DMS79 treated with DMSO at 0.1 percent for 48 hours (cell line): ENCODE data around the gene RAB4A.

Experiments used
- DNase-seq: peaks from one replicate; lab custom pipeline; 2025; lab: John Stamatoyannopoulos, UW

Gene RAB4A

GRCh38 chr1:229270547-229271447 is at the start of gene RAB4A:
TSS of gene RAB4A (plus strand) at chr1:229271111. CDS start at chr1:229271340, 229 bp downstream.
- DNase-seq: peak; percentile 29

- no peak for DNase-seq
Measured at GRCh38 chr1:229222081-229222480, 48.8 kb upstream of the RAB4A start.

GRCh38 chr1:229223498-229223897 is 47.4 kb upstream of the RAB4A start:
- DNase-seq: no peak

GRCh38 chr1:229224308-229224707 is 46.6 kb upstream of the RAB4A start:
- DNase-seq: no peak

GRCh38 chr1:229225331-229225782 is 45.6 kb upstream of the RAB4A start:
- peak; percentile 50 for DNase-seq

- DNase-seq: no peak
Measured at GRCh38 chr1:229226796-229227195, 44.1 kb upstream of the RAB4A start.

GRCh38 chr1:229227298-229227919 is 43.5 kb upstream of the RAB4A start:
- peak; percentile 89 for DNase-seq

GRCh38 chr1:229228522-229228921 is 42.4 kb upstream of the RAB4A start:
- no peak for DNase-seq

- no peak for DNase-seq
Measured at GRCh38 chr1:229229137-229229720, 41.7 kb upstream of the RAB4A start.

GRCh38 chr1:229229721-229230139 is 41.2 kb upstream of the RAB4A start:
- DNase-seq: no peak

GRCh38 chr1:229230140-229230892 is 40.6 kb upstream of the RAB4A start:
- no peak for DNase-seq

- DNase-seq: peak; percentile 16
Measured at GRCh38 chr1:229230893-229231753, 39.8 kb upstream of the RAB4A start.

- no peak for DNase-seq
Measured at GRCh38 chr1:229231754-229232119, 39.2 kb upstream of the RAB4A start.

- no peak for DNase-seq
Measured at GRCh38 chr1:229234870-229235472, 35.9 kb upstream of the RAB4A start.

GRCh38 chr1:229237320-229237719 is 33.6 kb upstream of the RAB4A start:
- DNase-seq: no peak

- no peak for DNase-seq
Measured at GRCh38 chr1:229238231-229238630, 32.7 kb upstream of the RAB4A start.

GRCh38 chr1:229238674-229239415 is 32.1 kb upstream of the RAB4A start:
- no peak for DNase-seq

GRCh38 chr1:229240532-229240931 is 30.4 kb upstream of the RAB4A start:
- DNase-seq: no peak

- no peak for DNase-seq
Measured at GRCh38 chr1:229241390-229241789, 29.5 kb upstream of the RAB4A start.

- DNase-seq: no peak
Measured at GRCh38 chr1:229243638-229244037, 27.3 kb upstream of the RAB4A start.
